Measurements from ENCODE around the gene POMZP3.
"Not testable (repeated sequence)": the region's sequence is repeated elsewhere in the genome, so short reads cannot be mapped to it uniquely, and the experiment has no call there.

POMZP3 gene

DNA sequence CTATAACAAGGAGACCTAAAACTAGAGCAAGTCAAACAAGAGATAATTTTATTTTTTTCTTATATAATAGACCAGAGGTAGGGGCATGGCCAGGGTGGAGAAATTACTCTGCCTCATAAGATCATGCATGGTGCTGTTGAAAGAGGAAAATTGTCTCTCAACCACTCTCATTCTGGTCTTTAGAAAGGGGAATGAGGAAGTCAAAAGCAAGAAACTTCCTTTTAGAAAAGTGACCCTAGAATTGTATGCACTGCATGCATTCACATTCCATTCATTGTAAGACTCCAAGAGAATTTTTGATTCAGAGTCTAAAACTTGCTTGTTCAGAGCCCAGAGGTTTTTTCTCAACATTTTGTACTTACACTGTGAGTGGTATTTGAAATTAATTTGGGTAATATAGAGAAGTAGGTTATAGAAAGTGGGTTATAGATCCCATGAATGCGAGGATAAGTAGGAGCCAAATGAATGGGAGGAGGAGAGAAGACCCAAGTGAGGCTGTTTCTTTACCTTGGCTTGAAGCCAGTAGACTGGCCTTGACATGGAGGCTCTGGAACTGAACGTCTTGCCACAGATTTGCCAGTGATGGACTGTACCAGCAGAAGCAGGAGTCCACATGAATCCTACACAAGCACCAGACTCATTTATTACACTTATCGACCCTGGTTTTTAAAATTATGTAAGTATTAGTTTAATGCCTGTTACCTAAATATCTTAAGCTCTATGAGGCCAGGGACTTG lies 51.0 kb downstream of the POMZP3 start:
- H3K27me3 ChIP-seq (replicated peaks); H3K4me3 ChIP-seq (ENCODE audit: low read depth, low read length); in situ Hi-C loops (cut with HindIII; ENCODE audit: low pct_ligation_motif_present, low sequenced_read_pairs); H3K36me3 ChIP-seq (replicated peaks); H3K27ac ChIP-seq: not testable (repeated sequence)
- peak; percentile 58 for DNase-seq

DNA sequence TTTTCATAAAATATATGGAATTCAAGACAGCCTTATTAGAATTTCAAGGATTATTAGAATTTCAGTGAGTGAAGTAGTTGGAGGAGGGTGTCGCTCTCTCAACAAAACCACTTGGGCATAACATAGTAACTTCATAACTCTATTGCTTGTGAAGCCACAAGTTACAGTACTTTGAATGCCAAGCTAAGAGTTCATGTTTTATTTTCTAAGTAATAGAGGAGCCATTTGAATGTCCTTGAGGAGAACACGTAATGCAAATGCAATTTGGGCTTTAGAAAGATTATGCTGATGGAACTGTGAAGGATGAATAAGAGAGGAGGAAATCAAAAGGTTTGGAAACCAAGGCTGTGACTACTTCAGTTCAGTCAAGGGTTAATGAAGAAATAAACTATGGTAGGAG lies 51.6 kb downstream of the POMZP3 start:
- H3K27ac ChIP-seq; DNase-seq; H3K27me3 ChIP-seq (replicated peaks); in situ Hi-C loops (cut with HindIII; ENCODE audit: low pct_ligation_motif_present, low sequenced_read_pairs); H3K4me3 ChIP-seq (ENCODE audit: low read depth, low read length); H3K36me3 ChIP-seq (replicated peaks): not testable (repeated sequence)

DNA sequence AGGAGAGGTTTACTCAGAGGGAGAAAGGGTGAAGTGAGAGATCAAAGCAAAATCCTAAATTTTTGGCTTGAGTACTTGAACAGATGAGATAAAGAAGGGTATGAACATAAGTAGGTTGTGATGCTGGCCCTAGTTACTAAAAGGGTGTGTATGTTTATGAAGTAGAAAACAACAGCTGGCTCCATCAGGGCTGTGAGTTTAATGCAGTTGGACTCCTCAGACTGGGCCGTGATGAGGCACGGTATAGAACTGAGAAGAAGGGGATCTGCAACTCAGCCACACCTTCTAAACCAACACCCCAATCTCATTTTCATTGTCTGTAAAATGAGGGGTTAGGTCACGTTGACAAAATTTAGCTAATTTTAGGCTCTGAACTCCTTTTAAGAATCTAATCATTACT lies 54.8 kb downstream of the POMZP3 start:
- DNase-seq; H3K27ac ChIP-seq; in situ Hi-C loops (cut with HindIII; ENCODE audit: low pct_ligation_motif_present, low sequenced_read_pairs); H3K4me3 ChIP-seq (ENCODE audit: low read depth, low read length); H3K36me3 ChIP-seq (replicated peaks); H3K27me3 ChIP-seq (replicated peaks): not testable (repeated sequence)

DNA sequence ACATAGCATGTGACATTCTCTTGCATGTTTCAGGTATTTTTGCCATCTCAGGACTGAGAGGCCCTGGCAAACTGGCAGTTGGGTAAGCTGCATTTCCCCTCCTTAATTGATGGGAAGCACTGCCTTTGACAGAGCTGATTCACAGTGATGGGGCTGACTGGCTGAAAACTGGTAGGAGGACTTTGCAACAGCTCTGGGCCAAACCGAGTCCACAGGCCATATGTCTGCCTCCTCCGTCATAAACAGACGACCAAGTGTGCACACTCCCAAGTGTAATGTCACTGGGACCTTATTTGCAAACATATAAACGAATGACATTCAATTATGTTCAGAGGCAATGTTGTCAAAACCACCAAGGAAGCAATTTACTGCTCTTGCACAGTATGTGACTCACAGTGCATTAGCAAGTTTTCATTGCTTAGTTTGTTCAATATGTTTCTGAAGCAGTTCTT lies 56.7 kb downstream of the POMZP3 start:
- peak overlapping the region; percentile 10 for H3K27ac ChIP-seq
- in situ Hi-C loops (cut with HindIII; ENCODE audit: low pct_ligation_motif_present, low sequenced_read_pairs); H3K27me3 ChIP-seq (replicated peaks); DNase-seq; H3K36me3 ChIP-seq (replicated peaks); H3K4me3 ChIP-seq (ENCODE audit: low read depth, low read length): not testable (repeated sequence)

GRCh38 chr7:76568742-76569141 lies 58.3 kb downstream of the POMZP3 start:
- DNase-seq; H3K27ac ChIP-seq; in situ Hi-C loops (cut with HindIII; ENCODE audit: low pct_ligation_motif_present, low sequenced_read_pairs): not testable (repeated sequence)

DNA sequence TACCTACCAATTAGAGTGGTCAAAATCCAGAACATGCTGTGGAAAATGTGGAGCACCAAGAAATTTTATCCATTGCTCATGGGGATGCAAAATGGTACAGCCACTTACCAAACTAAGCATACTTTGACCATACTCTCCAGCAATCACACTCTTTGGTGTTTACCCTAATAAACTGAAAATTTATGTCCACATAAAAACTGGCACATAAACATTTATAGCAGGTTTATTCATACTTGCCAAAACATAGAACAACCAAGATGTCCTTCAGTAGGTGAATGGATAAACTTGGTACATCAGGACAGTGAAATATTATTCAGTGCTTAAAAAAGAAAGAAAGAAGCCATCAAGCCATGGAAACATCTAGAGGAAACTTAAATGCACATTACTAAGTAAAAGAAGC lies 59.3 kb downstream of the POMZP3 start:
- H3K27ac ChIP-seq; H3K27me3 ChIP-seq (replicated peaks); in situ Hi-C loops (cut with HindIII; ENCODE audit: low pct_ligation_motif_present, low sequenced_read_pairs); H3K4me3 ChIP-seq (ENCODE audit: low read depth, low read length); H3K36me3 ChIP-seq (replicated peaks); DNase-seq: not testable (repeated sequence)

More at GRCh38 chr7:76568742-76569141, 58.3 kb downstream of the POMZP3 start:
- not testable (repeated sequence) for H3K27me3 ChIP-seq (replicated peaks); H3K4me3 ChIP-seq (ENCODE audit: low read depth, low read length); H3K36me3 ChIP-seq (replicated peaks)

DNA sequence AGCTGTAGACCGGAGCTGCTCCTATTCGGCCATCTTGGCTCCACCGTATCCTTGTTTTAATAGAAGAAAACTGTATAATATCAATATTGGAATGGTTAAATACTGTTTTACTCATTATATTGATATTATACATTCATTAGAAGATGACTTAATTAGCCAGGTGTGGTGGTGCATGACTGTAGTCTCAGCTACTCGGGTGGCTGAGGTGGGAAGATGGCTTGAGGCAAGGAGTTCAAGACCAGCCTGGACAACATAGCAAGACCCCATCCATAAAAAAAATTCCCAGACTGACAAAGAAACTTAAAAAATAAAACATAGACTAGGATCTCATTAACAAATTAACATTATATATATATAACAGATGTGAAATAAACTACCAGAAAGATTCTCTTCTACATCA lies 59.8 kb downstream of the POMZP3 start:
- H3K36me3 ChIP-seq (replicated peaks); H3K4me3 ChIP-seq (ENCODE audit: low read depth, low read length); in situ Hi-C loops (cut with HindIII; ENCODE audit: low pct_ligation_motif_present, low sequenced_read_pairs); DNase-seq; H3K27me3 ChIP-seq (replicated peaks); H3K27ac ChIP-seq: not testable (repeated sequence)

GRCh38 chr7:76565001-76565400 lies 62.1 kb downstream of the POMZP3 start:
- H3K4me3 ChIP-seq (ENCODE audit: low read depth, low read length); H3K27ac ChIP-seq; in situ Hi-C loops (cut with HindIII; ENCODE audit: low pct_ligation_motif_present, low sequenced_read_pairs); H3K36me3 ChIP-seq (replicated peaks); H3K27me3 ChIP-seq (replicated peaks); DNase-seq: not testable (repeated sequence)

DNA sequence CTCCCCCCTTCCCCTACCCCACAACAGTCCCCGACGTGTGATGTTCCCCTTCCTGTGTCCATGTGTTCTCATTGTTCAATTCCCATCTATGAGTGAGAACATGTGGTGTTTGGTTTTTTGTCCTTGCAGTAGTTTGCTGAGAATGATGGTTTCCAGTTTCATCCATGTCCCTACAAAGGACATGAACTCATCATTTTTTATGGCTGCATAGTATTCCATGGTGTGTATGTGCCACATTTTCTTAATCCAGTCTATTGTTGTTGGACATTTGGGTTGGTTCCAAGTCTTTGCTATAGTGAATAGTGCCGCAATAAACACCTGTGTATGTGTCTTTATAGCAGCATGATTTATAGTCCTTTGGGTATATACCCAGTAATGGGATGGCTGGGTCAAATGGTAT lies 65.7 kb downstream of the POMZP3 start:
- in situ Hi-C loops (cut with HindIII; ENCODE audit: low pct_ligation_motif_present, low sequenced_read_pairs); H3K4me3 ChIP-seq (ENCODE audit: low read depth, low read length); DNase-seq; H3K27ac ChIP-seq; H3K27me3 ChIP-seq (replicated peaks); H3K36me3 ChIP-seq (replicated peaks): not testable (repeated sequence)

DNA sequence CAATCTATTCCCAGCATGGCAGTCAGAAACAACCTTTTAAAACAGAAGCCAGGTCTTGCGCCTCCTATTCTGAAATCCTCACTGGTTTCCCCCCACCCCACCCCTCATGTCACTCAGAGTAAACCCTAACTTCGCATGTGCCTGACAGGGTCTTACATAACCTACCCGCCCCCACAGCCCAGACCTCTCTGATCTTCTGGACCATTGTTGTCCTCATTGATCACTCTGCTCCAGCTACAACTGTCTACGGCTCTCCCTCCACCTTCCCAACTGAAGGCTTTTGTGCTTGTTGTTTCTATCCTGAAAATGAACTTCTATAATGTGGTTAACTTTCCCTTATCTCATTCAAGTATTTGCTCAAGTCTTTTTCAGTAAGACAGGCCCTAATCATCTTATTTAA lies 66.9 kb downstream of the POMZP3 start:
- H3K4me3 ChIP-seq (ENCODE audit: low read depth, low read length); DNase-seq; H3K27ac ChIP-seq; in situ Hi-C loops (cut with HindIII; ENCODE audit: low pct_ligation_motif_present, low sequenced_read_pairs); H3K36me3 ChIP-seq (replicated peaks); H3K27me3 ChIP-seq (replicated peaks): not testable (repeated sequence)

Measured in brain microvascular endothelial cell (primary cell).